Ovary (tissue), 3 donors: Measurements from ENCODE around the gene C1orf141.

Source experiments
- CTCF ChIP-seq, 3 donors: fragments of 450-650 bp in 2 of 3; fragments of 200-600 bp in 1 of 3; IDR thresholded peaks; one replicate each; pipeline versions ENCODE4 v1.5.1 to v1.8.0; 2016 to 2022; ENCODE audit warnings: antibody characterized with exemption in 3 of 3, mild to moderate bottlenecking in 1 of 3
- EP300 ChIP-seq: sonication (generic); formaldehyde crosslinking; IDR thresholded peaks from one replicate; pipeline ENCODE4 v1.6.1; 2017; ENCODE audit warnings: antibody characterized with exemption
- donor health status: DM: no; HTN: no; CAD: no.

- TF ChIP-seq EP300 (no peak), CTCF (IDR thresholded peaks at IDR 0.05) (no peak)
These were observed 31.4 kb upstream of the C1orf141 start, which contains the start of gene IL23R for GRCh38 chr1:67166196-67166595.
